Measurements from ENCODE around the gene STK11IP. TPM values are rescaled to one million over a fixed set of nuclear protein-coding genes. Genes with fewer than 3 reads are reported as not detected.
"Not testable (repeated sequence)": the region's sequence is repeated elsewhere in the genome, so short reads cannot be mapped to it uniquely, and the experiment has no call there.

The STK11IP gene
- total RNA-seq, 2 experiments from 2014 or later: 23.5 to 26.1 TPM

- intact Hi-C loops (cut with DNase I, micrococcal nuclease); ATAC-seq; DNase-seq; H3K4me1 Mint-ChIP-seq; H3K4me3 Mint-ChIP-seq; H3K9me3 Mint-ChIP-seq (ENCODE audit: low read depth); H3K36me3 Mint-ChIP-seq (ENCODE audit: low read depth); POLR2A ChIA-PET; H3K27ac Mint-ChIP-seq: not testable (repeated sequence)
- CTCF ChIA-PET: interaction anchor here (0.7 to 1.2 kb wide), 4 partner anchors 8 to 109 kb away, joined by 3 to 4 read pairs (median 3); no protein-coding TSS in a partner anchor
- peaks cover 39% of the 10 kb centered on the region for H3K27me3 Mint-ChIP-seq
Observed at GRCh38 chr2:219651656-219652055, 54.0 kb downstream of the STK11IP start.

- ATAC-seq: no peak
- Mint-ChIP-seq H3K9me3 (ENCODE audit: low read depth) (peaks cover 6% of the 10 kb centered on the region), H3K27ac (no peak overlapping the region), H3K36me3 (ENCODE audit: low read depth) (no peaks in the 10 kb centered on the region), H3K4me1 (peaks cover 4% of the 10 kb centered on the region), H3K27me3 (peaks cover 38% of the 10 kb centered on the region), H3K4me3 (no peak overlapping the region)
- intact Hi-C loops (cut with DNase I, micrococcal nuclease): no loop called here
- DNase-seq: no peak
- POLR2A ChIA-PET: no interaction called here
- CTCF ChIA-PET: no interaction called here
Observed at GRCh38 chr2:219656526-219656925, 58.9 kb downstream of the STK11IP start.

- Mint-ChIP-seq H3K36me3 (ENCODE audit: low read depth) (no peaks in the 10 kb centered on the region), H3K27ac (no peak overlapping the region), H3K4me3 (no peak overlapping the region), H3K27me3 (peaks cover 29% of the 10 kb centered on the region), H3K9me3 (ENCODE audit: low read depth) (peaks cover 4% of the 10 kb centered on the region), H3K4me1 (peaks cover 4% of the 10 kb centered on the region)
- ATAC-seq: no peak
- ChIA-PET CTCF (interaction anchor here (1.2 kb wide), 1 partner anchor 16 kb away, joined by 3 read pairs; no protein-coding TSS in a partner anchor), POLR2A (interaction anchor here (0.6 kb wide), 1 partner anchor 288 kb away, joined by 4 read pairs; no protein-coding TSS in a partner anchor)
- intact Hi-C loops (cut with DNase I, micrococcal nuclease): no loop called here
- no peak for DNase-seq
Observed at GRCh38 chr2:219658196-219658846, 60.7 kb downstream of the STK11IP start.

- intact Hi-C loops (cut with DNase I, micrococcal nuclease): no loop called here
- Mint-ChIP-seq H3K9me3 (ENCODE audit: low read depth) (peaks cover 4% of the 10 kb centered on the region), H3K36me3 (ENCODE audit: low read depth) (no peaks in the 10 kb centered on the region), H3K4me3 (no peak overlapping the region), H3K4me1 (peaks cover 4% of the 10 kb centered on the region), H3K27ac (no peak overlapping the region), H3K27me3 (peaks cover 31% of the 10 kb centered on the region)
- DNase-seq (no peak), ATAC-seq (no peak)
- POLR2A ChIA-PET: interaction anchor here (0.6 kb wide), 1 partner anchor 288 kb away, joined by 4 read pairs; no protein-coding TSS in a partner anchor
- CTCF ChIA-PET: interaction anchor here (1.2 kb wide), 1 partner anchor 16 kb away, joined by 3 read pairs; no protein-coding TSS in a partner anchor
Observed at GRCh38 chr2:219658874-219659273, 61.2 kb downstream of the STK11IP start.

DNA sequence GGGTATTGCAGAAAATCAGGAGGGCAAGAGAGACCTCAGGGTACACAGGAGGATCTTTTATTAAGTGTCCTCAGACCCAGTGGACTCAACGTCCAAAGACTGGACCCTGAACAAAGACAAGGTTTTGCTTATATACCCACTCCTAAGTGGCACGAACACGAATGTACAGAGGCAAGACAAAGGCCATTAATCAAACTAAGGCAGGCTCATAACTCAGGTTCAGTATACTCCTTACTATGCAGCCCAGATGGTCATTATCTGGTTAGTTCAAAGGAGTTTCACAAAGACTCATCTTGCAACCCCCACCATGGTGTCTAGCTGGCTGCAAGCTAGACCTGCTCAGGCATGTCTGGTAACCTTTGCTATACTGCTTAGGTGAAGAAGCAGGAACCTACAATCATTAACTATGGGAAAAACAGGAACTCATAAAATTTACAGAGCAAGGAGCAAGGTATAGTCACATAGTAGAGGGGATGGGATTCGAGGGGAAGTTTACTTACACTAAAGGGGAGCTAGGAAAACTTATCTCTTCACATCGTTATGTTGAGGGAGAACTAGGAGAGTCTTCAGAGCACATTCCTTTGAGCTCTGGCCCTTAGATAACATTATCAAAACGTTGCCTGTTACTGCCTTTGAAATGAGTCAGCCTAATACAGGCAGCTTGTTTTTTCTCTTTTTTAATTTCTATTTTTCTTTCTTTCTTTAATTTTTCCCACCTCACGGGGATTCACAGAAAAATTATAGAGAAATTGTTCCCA lies 63.7 kb downstream of the STK11IP start:
- Mint-ChIP-seq H3K9me3 (ENCODE audit: low read depth) (peaks cover 4% of the 10 kb centered on the region), H3K4me1 (peaks cover 2% of the 10 kb centered on the region)
- POLR2A ChIA-PET: no interaction called here

GRCh38 chr2:219661955-219662395 lies 64.3 kb downstream of the STK11IP start:
- ATAC-seq (no peak), DNase-seq (no peak)
- H3K4me1 Mint-ChIP-seq: no peaks in the 10 kb centered on the region
- H3K27ac Mint-ChIP-seq: no peak overlapping the region
- intact Hi-C loops (cut with DNase I, micrococcal nuclease): no loop called here
- CTCF ChIA-PET: interaction anchor here (0.7 kb wide), 1 partner anchor 18 kb away, joined by 4 read pairs; no protein-coding TSS in a partner anchor
- H3K36me3 Mint-ChIP-seq (ENCODE audit: low read depth): no peaks in the 10 kb centered on the region
- POLR2A ChIA-PET: no interaction called here
- H3K9me3 Mint-ChIP-seq (ENCODE audit: low read depth): peaks cover 4% of the 10 kb centered on the region
- no peak overlapping the region for H3K4me3 Mint-ChIP-seq
- H3K27me3 Mint-ChIP-seq: peaks cover 23% of the 10 kb centered on the region

More for the DNA sequence above, 63.7 kb downstream of the STK11IP start:
- Mint-ChIP-seq H3K27ac (no peak overlapping the region), H3K4me3 (no peak overlapping the region), H3K36me3 (ENCODE audit: low read depth) (no peaks in the 10 kb centered on the region), H3K27me3 (peaks cover 25% of the 10 kb centered on the region)
- intact Hi-C loops (cut with DNase I, micrococcal nuclease): no loop called here
- DNase-seq: no peak
- CTCF ChIA-PET: interaction anchor here (0.7 kb wide), 1 partner anchor 17 kb away, joined by 4 read pairs; no protein-coding TSS in a partner anchor
- ATAC-seq: no peak

GRCh38 chr2:219662566-219662965 lies 64.9 kb downstream of the STK11IP start:
- Mint-ChIP-seq H3K4me3 (no peak overlapping the region), H3K9me3 (ENCODE audit: low read depth) (peaks cover 4% of the 10 kb centered on the region), H3K36me3 (ENCODE audit: low read depth) (no peaks in the 10 kb centered on the region), H3K27ac (no peak overlapping the region), H3K4me1 (no peaks in the 10 kb centered on the region), H3K27me3 (peaks cover 20% of the 10 kb centered on the region)
- ChIA-PET POLR2A (no interaction called here), CTCF (no interaction called here)
- intact Hi-C loops (cut with DNase I, micrococcal nuclease): no loop called here
- ATAC-seq (no peak), DNase-seq (no peak)

GRCh38 chr2:219663116-219663762 lies 65.6 kb downstream of the STK11IP start:
- POLR2A ChIA-PET: no interaction called here
- Mint-ChIP-seq H3K27me3 (peaks cover 18% of the 10 kb centered on the region), H3K27ac (no peak overlapping the region), H3K4me3 (no peak overlapping the region), H3K4me1 (no peaks in the 10 kb centered on the region), H3K9me3 (ENCODE audit: low read depth) (peaks cover 4% of the 10 kb centered on the region), H3K36me3 (ENCODE audit: low read depth) (no peaks in the 10 kb centered on the region)
- CTCF ChIA-PET: no interaction called here
- no peak for DNase-seq
- intact Hi-C loops (cut with DNase I, micrococcal nuclease): no loop called here
- no peak for ATAC-seq

- no peak overlapping the region for H3K27ac Mint-ChIP-seq
- no peak for ATAC-seq
- peaks cover 4% of the 10 kb centered on the region for H3K9me3 Mint-ChIP-seq (ENCODE audit: low read depth)
- ChIA-PET CTCF (interaction anchor here (1.0 kb wide), 1 partner anchor 10 kb away, joined by 5 read pairs; no protein-coding TSS in a partner anchor), POLR2A (no interaction called here)
- intact Hi-C loops (cut with DNase I, micrococcal nuclease): no loop called here
- H3K36me3 Mint-ChIP-seq (ENCODE audit: low read depth): no peaks in the 10 kb centered on the region
- H3K4me1 Mint-ChIP-seq: no peaks in the 10 kb centered on the region
- peaks cover 14% of the 10 kb centered on the region for H3K27me3 Mint-ChIP-seq
- no peak overlapping the region for H3K4me3 Mint-ChIP-seq
- DNase-seq: no peak
Observed at GRCh38 chr2:219664041-219664440, 66.4 kb downstream of the STK11IP start.

DNA sequence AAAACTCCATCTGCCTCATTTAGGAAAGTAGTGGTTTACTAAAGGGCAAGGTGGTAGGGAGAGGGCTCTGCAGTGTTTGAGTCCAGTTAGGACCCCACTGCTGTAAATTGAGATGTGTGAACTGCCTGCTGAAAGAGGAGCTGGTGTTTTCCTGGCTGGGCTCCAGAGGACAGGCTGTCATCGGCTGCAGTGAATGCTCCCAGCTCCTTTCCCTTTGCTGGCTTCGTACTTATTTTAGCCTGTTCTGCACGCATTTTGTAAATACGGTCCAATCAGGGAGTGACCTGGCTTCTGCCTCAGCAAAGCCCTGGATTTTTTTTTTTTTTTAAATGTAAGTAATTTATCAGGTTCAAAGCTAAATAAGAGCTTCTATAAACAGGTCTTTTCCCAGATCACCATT lies 67.3 kb downstream of the STK11IP start:
- no peak overlapping the region for H3K27ac Mint-ChIP-seq
- no peaks in the 10 kb centered on the region for H3K36me3 Mint-ChIP-seq (ENCODE audit: low read depth)
- no peak for ATAC-seq
- H3K27me3 Mint-ChIP-seq: peaks cover 12% of the 10 kb centered on the region
- H3K4me3 Mint-ChIP-seq: no peak overlapping the region
- H3K4me1 Mint-ChIP-seq: no peaks in the 10 kb centered on the region
- no peak for DNase-seq
- ChIA-PET POLR2A (no interaction called here), CTCF (interaction anchor here (1.0 kb wide), 1 partner anchor 9 kb away, joined by 5 read pairs; no protein-coding TSS in a partner anchor)
- intact Hi-C loops (cut with DNase I, micrococcal nuclease): no loop called here
- peaks cover 4% of the 10 kb centered on the region for H3K9me3 Mint-ChIP-seq (ENCODE audit: low read depth)

DNA sequence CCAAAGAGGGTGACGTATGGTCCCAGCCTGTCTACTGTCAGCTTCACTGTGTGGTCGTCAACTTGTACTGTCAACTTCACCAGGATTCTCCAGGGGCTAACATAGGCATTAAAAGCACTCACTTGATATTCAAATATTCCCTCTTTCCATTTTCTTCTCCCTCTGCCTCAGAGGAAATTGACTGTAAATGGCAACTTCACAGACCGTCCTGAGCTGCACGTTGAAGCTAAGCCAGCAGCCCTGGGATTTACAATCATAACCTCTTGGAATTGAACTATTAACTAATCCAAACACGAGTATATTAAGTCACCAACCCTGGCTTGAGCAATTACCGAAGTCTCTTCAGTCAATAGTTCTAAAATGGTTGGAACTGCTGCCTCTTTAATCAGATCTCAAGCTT lies 68.3 kb downstream of the STK11IP start:
- no peak for ATAC-seq

More for the DNA sequence above, 68.3 kb downstream of the STK11IP start:
- Mint-ChIP-seq H3K27ac (no peak overlapping the region), H3K9me3 (ENCODE audit: low read depth) (peaks cover 2% of the 10 kb centered on the region), H3K4me1 (no peaks in the 10 kb centered on the region), H3K27me3 (peaks cover 9% of the 10 kb centered on the region), H3K36me3 (ENCODE audit: low read depth) (no peaks in the 10 kb centered on the region), H3K4me3 (no peak overlapping the region)
- ChIA-PET CTCF (interaction anchor here (1.1 kb wide), 1 partner anchor 23 kb away, joined by 3 read pairs; no protein-coding TSS in a partner anchor), POLR2A (no interaction called here)
- no peak for DNase-seq
- intact Hi-C loops (cut with DNase I, micrococcal nuclease): no loop called here

Measured in activated CD4-positive, alpha-beta T cell treated with anti-CD3 and anti-CD28 coated beads for 36 hours (primary cell).